HG03060 (cell line): ENCODE data around the gene NSA2.
"Not testable (repeated sequence)": the region's sequence is repeated elsewhere in the genome, so short reads cannot be mapped to it uniquely, and the experiment has no call there.

Experiments used
- ATAC-seq: cut with Tn5 transposase; IDR thresholded peaks from one replicate; pipeline ENCODE4 v1.9.1; 2021; ENCODE audit warnings: low read depth, moderate number of reproducible peaks; ENCODE audit not compliant: unreplicated experiment

Gene NSA2

GRCh38 chr5:74766849-74767578 is at the start of gene NSA2, which contains the start of gene GFM2:
NSA2 (plus strand) TSS chr5:74767249; CDS start chr5:74767361, 112 bp downstream.
GFM2 (minus strand) TSS chr5:74767117; CDS start chr5:74763742, 3,375 bp downstream.
- ATAC-seq: peak; percentile 85

DNA sequence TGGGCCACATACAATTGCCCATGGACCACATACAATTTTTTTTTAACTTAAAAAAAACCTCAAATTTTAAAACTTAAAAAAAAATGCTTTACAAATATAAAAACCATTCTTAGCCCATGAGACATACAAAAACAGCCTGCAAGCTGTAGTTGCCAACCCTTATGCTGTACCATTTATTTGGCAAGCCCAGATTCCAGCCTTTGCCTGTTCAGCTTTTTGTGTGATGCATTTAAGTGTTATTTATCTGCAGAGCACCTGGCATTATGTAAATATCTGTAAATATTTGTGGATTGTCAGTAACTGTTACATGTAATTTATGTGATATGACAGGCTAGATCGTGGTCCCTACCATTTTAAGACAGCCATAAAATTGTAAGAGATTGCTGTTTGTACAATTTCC is 49.5 kb upstream of the NSA2 start:
- no peak for ATAC-seq

DNA sequence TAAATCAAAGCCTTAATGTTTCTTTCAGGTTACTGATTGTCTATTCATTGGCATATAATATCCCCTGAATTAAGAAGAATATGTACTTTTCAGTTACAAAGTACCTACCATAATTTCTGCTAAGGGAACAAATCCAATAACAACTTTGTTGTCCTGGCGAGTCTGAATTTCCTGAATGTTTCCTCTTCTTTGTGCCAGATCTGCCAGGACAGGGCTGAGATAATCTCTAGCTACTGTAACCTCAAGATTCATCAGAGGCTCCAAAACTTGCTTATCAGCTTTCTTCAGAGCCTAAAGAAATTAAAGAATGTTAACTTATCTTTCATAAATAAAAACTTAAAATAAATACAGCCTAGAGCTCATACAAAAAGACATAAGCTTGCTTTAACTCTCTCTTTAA is 44.8 kb upstream of the NSA2 start:
- ATAC-seq: no peak

DNA sequence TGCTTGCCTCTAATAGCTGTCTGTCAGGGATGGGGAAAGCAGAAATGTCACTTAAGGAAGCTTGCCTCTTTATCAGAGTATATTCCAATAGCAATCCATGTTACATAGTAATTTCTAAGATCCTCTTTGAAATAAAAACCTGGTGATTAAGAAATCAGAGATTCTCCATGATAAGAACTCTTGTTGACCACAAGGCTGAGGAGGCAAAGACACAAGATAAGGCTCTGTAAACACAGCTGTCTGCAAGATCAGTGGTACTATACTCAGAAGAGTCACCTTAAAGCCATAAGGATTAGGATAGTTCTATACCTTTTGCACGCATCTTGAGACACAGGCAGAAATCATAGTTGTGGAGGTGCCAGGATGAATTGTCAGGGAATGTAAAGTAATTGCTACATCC is 41.7 kb upstream of the NSA2 start:
- ATAC-seq: no peak

- no peak for ATAC-seq
Measured at GRCh38 chr5:74736759-74737158, 30.3 kb upstream of the NSA2 start.

DNA sequence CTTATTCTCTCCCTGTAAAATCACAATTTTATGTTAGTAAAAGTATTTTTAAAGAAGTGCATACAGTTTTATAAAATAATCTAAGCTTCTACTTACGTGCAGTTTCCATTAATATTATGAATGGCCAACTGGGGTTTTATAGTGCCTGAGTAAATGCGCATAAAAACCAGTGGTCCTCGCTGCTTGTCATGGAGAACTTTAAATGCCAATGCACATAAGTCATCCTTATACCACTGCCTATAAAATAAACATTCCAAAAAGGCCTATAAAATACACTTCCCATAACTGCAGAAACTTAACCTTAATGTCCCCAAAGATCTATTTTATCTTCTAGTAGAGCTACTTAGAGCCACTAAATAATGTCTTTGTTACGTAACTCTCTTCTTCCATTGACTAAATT is 28.6 kb upstream of the NSA2 start:
- ATAC-seq: no peak

- ATAC-seq: not testable (repeated sequence)
Measured at GRCh38 chr5:74748742-74749141, 18.3 kb upstream of the NSA2 start.

GRCh38 chr5:74761241-74761640 is 5.8 kb upstream of the NSA2 start:
- ATAC-seq: no peak

DNA sequence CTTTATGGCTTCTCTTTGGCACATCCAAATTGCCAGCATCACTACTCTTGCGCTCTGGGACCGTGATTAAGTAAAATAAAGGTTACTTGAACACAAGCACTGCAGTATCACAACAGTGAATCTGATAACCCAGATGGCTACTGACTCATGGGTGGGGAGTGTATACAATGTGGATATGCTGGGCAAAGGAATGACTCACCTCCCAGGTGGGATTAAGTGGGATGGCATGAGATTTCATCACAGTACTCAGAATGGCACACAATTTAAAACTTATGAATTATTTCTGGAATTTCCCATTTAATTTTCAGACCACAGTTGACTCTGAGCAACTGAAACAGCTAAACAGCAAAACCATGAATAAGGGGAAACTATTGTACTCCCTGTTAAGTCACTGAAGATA is 4.5 kb upstream of the NSA2 start:
- no peak for ATAC-seq

GRCh38 chr5:74763504-74763903 is 3.5 kb upstream of the NSA2 start:
- ATAC-seq: no peak

DNA sequence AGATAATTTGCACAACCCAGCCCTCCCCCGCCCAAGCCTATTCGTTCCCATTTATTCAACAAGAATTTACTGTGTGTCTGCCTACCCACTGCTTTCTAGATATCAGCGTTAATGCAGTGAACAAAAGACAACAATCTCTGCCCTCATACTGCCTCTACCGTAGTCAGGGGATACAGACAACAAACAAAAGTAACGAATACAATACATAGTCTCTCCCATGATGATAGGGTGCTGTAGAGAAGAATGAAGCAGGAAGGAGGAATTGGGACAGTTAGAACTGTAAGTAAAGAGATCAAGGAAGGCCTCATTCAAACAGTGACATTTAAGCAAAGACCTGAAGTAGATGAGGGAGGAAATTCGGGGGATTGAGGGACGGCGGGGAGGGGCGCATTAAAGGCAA is 1.8 kb upstream of the NSA2 start:
- ATAC-seq: no peak

GRCh38 chr5:74765929-74766328 is 1.1 kb upstream of the NSA2 start:
- no peak for ATAC-seq

- ATAC-seq: no peak
Measured at GRCh38 chr5:74766418-74766848, 616 bp upstream of the NSA2 start.

GRCh38 chr5:74767579-74767913 is 497 bp downstream of the NSA2 start:
- ATAC-seq: no peak

- no peak for ATAC-seq
Measured at GRCh38 chr5:74772359-74772758, 5.3 kb downstream of the NSA2 start.

DNA sequence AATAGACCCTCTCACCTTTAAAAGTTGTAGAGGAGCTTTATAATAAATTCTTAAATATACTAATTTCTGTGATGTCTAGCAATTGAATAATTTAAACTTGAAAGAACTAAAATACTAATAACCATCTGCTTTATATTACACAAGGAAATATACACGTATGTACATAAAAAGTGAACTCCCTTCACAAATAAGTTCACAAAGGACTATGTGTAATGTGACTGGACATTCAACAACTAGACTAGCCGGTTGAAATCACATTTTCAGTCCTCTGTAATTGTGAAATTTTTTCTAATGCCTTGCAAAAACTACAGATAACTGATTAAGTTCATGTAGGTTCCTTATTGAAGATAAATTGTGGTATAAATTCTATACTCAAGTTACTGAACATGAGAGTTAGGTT is 11.6 kb downstream of the NSA2 start:
- no peak for ATAC-seq

GRCh38 chr5:74786851-74787250 is 19.8 kb downstream of the NSA2 start:
- no peak for ATAC-seq

DNA sequence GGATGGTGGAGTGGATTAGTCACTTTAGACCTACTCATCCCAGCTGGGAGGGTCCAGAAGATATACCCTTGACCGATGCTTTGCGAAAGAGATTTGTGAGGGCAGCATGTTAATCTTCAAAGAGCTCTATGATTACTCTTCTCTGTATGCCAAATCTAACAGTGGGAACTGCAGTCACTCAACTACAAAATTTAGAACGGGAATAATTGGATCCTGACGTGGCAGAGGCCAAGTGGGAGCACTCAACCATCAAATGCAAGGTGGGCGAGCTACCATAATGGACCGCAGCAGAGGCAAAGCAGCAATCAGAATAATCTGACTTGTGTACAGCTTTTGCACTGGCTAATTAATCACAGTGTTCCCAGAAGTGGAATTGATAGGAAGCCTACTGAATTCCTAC is 20.4 kb downstream of the NSA2 start:
- no peak for ATAC-seq

- ATAC-seq: not testable (repeated sequence)
Measured at GRCh38 chr5:74791669-74792068, 24.6 kb downstream of the NSA2 start.

GRCh38 chr5:74798977-74799911 is 32.2 kb downstream of the NSA2 start:
- ATAC-seq: no peak

- ATAC-seq: no peak
Measured at GRCh38 chr5:74801197-74801596, 34.1 kb downstream of the NSA2 start.

GRCh38 chr5:74801941-74802340 is 34.9 kb downstream of the NSA2 start:
- no peak for ATAC-seq
